Hippocampal formation (tissue), 2 donors: ENCODE data around the gene ZFP14.
"Not testable (repeated sequence)": the region's sequence is repeated elsewhere in the genome, so short reads cannot be mapped to it uniquely, and the experiment has no call there.

Experiments
- DNase-seq, 2 donors: peaks; one replicate each; lab custom pipeline; 2025; lab: John Stamatoyannopoulos, UW

Gene ZFP14

DNA sequence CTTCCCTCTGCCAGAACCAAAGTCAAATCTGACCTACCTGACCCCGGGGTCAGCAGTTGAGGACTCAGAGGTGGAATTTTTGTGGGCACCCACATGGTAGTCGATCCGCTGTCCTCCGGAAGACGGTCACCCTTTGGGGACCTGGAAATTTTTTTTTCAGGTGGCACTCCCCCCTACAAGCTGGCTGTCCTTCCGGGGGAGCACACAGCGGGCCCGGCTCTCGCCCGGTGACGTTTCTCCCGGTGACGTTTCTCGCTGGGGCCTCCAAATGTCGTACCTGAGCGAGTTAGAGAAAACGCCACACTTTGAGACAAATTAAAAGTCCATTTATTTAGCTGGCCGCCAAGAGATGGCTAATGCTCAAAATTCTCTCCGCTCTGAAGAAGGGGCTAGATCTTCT is 48.8 kb downstream of the ZFP14 start:
- DNase-seq = no peak

DNA sequence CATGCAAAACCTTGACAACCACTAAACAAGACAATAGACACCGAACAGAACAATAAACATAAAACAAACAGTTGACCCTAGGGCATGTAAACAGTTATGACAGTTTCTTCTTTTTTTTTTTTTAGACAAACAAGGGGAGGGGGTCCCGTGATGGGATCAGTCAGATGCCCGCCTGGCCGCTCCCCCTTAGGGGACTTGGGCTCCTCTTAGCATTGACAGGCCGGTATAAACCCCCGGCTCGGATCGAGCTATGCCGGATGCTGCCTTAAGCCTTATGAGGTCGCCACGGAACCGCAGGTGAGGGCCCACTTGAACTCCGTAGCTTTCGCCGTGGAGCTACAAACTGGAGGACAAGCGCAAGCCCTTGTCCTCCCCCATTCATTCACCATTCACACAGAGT is 49.5 kb downstream of the ZFP14 start:
- not testable (repeated sequence) for DNase-seq

DNA sequence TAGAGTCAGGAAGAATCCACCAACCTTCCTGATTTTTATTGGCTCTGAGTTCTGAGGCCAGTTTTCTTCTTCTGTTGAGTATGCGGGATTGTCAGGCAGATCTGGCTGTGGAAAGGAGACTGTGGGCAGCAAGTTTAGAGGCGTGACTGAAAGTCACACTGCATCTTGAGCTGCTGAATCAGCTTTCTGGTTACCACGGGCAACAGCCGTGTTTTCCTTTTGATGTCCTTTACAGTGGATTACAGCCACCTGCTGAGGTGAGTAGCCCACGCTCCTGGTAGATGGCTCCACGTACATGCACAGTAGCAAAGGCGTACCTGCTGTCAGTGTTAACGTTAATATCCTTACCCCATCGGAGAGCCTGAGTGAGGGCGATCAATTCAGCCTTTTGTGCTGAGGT is 52.4 kb downstream of the ZFP14 start:
- DNase-seq = not testable (repeated sequence)

DNA sequence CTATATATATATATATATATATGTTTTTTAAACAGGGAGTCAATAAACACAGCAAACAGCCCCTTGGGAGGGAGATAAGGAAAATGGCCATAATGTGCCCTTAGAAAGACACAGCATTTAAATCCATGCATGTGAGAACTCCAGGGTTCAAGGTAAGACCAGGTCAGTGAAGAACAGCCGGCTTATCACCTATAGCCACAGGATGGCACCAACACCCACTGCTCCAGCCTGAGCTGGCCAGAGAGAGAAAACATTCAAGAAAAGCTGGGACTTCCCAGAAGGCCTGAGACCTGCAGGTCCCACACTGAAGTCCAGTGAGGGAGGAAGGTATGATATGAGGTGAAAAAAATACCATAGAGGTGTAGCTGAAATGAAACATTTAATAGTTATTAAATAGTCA is 63.8 kb downstream of the ZFP14 start:
- DNase-seq = not testable (repeated sequence)

DNA sequence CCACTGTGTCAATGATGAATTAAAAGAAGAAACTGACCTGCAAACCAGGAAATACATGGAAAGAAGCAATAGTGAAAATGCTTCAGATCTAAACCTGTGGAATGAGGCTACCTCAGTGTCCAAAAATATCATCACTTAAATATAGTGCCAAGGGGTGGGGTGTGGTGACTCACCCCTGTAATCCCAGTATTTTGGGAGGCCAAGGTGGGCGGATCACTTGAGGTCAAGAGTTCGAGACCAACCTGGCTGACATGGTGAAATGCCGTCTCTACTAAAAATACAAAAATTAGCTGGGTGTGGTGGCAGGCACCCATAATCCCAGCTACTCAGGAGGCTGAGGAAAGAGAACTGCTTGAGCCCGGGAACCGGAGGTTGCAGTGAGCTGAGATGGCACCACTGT is 64.9 kb downstream of the ZFP14 start:
- DNase-seq = not testable (repeated sequence)

DNA sequence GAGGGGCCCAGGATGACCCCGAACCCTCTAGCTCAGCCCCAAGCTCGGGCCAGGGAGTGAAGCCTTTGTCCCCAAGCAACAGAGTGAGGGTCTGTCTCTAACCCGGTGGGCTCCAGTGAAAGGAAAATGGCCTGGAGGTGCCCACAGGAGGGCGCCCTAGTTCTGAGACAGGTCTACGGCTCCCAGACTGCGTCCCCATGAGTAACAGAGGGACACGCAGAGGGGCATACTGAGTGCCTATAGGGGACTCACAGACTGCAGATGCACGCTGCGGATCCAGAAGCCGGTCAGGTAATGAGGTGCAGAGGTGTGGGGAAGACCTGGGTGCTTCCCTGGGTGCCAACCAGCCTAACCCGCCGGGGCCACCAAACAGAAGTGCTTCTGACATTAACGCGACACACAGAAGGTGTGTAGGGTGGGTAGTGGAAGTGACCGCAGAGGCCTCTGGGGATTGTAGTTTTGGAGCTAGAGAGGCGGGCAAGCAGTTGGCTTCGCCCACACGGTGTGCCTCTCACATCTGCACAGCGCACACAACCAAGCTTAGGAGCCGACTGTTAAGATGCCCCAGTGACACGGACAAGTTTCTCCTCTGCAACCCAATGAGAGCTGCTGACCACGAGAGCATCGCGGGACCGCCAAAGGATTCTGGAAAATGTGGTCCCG is 67.8 kb downstream of the ZFP14 start:
- not testable (repeated sequence) for DNase-seq

DNA sequence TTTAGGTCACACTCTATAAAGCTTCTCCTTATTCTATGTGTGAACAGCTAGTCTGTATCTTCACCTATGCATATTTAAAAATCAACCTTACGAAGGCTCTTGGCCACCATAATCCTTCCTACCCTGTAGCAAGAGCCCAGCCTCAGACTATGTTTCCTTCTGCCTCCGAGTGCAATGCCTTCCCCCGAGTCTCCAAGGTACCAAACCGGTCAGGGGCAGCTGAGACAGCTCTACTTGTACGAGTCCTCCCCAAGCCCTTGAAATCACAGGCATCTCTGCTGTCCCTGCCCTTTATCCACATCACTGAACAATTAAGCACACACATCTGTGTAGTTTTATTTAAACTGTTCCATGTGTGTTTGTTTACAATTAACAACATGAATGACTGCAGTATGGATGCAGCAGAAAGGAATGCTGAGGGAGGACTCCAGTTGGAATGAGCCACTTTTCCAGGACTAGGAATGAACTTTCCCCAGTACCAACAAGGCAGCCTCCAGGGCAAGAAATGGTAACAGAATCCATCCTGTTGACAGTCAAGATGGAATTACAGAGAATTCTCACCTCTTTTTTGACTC is 68.5 kb downstream of the ZFP14 start:
- DNase-seq = not testable (repeated sequence)

DNA sequence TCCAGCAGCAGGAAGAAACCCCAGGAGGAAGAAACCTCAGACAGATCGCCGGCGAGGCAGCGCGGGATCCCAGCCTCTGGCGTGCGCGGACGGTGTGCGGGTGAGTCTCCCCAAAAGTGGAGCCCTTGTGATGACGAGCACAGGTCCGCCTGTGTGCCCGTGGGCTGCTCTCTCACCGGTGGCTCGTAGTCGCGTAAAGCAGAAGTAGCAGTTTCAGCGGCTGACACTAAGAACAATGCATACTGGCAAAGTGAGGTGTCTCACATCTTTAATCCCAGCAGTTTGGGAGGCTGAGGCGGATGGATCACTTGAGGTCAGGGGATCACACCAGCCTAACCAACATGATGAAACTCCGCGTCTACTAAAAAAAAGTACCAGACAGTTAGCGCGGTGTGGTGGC is 69.2 kb downstream of the ZFP14 start:
- DNase-seq = not testable (repeated sequence)

DNA sequence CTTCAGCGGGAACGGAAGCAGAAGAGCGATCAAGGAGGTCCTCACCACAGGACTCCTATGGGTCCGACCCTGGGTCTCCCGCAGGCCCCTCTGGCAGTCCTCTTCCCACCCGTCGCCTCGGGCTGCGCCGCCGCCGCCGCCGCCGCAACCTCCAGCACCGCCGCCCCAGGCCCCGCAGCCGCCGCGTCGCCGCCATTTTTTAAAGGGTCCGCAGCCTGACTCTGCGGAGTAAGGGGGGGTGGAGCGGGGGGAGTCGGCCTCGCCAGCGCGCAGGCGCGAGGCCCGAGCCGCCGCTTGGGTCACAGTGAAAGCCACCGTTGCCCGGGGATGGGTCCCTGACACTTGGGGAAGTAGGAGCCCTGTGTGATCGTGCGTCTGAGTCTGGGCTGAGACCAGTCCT is 69.7 kb downstream of the ZFP14 start:
- DNase-seq = not testable (repeated sequence)

DNA sequence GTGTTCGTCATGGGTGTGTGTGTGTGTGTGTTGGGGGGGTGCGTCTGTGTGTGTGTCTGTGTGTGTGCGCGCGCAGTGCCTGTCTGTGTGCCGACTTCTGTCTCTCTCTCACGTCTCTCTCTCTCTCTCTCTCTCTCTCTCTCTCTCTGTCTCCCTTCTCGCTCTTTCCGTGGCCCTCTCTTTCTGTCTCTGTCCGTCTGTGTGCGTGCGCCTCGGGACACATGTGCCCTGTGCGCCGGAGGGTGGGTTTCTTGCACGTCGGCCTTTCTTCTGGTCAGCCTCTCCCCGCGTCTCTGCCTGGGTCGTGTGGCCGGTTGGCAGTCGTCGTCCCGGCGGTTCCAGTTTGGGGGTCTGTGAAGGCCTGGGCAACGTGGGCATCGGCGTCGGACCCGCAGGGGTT is 86.7 kb downstream of the ZFP14 start:
- DNase-seq = not testable (repeated sequence)
